ENCODE data around the gene PFN4. TPM values are rescaled to one million over a fixed set of nuclear protein-coding genes. Genes with fewer than 3 reads are reported as not detected.

Gene PFN4
- total and polyA plus RNA-seq, 2 of the 4 experiments (the other 2 are of a cell fraction), result 0.36 to 0.48 TPM

- DNase-seq, result no peak
- Histone ChIP-seq H3K27ac (ENCODE audit: insufficient read depth, low read length) (no peak overlapping the region), H3K4me3 (ENCODE audit: insufficient read depth, low read depth, low read length) (no peak overlapping the region), H3K27me3 (ENCODE audit: control insufficient read depth, insufficient read depth, low read length) (no peaks in the 10 kb centered on the region), H2BK20ac (ENCODE audit: low read depth, low read length) (no peak overlapping the region), H2AFZ (replicated peaks; ENCODE audit: low read length, poor library complexity) (no peak overlapping the region), H3K56ac (ENCODE audit: extremely low read depth, insufficient read depth, low read length) (no peak overlapping the region), H4K5ac (ENCODE audit: low read depth, low read length) (no peak overlapping the region), H2BK5ac (ENCODE audit: low read depth, low read length, poor library complexity, severe bottlenecking) (no peak overlapping the region), H2AK9ac (replicated peaks; ENCODE audit: low read depth, low read length, poor library complexity) (no peak overlapping the region), H3K18ac (ENCODE audit: low read depth, low read length) (no peak overlapping the region), H3K23ac (ENCODE audit: low read depth, low read length) (no peak overlapping the region), H4K8ac (ENCODE audit: low read depth in 2 of 2, low read length in 2 of 2) (no peak overlapping the region), H3K4me2 (ENCODE audit: low read depth, low read length) (no peak overlapping the region), H4K20me1 (ENCODE audit: insufficient read depth, low read length) (no peaks in the 10 kb centered on the region), H3K14ac (replicated peaks; ENCODE audit: low read depth, low read length) (no peak overlapping the region), H3K9ac (ENCODE audit: low read depth, low read length) (no peak overlapping the region), H4K91ac (ENCODE audit: insufficient read depth, low read depth, low read length) (no peak overlapping the region), H3K4ac (ENCODE audit: low read depth, low read length) (no peak overlapping the region), H2BK15ac (ENCODE audit: low read depth, low read length) (no peak overlapping the region), H3K36me3 (ENCODE audit: control insufficient read depth, insufficient read depth, low read length) (no peaks in the 10 kb centered on the region), H3K9me3 (ENCODE audit: control insufficient read depth, insufficient read depth, low read length) (no peaks in the 10 kb centered on the region), H3K9me1 (ENCODE audit: insufficient read depth, low read length) (peaks cover 6% of the 10 kb centered on the region), H3K79me1 (ENCODE audit: low read depth in 1 of 2, low read length in 2 of 2) (peaks cover 20 to 24% of the 10 kb centered on the region in 2 experiments), H2BK120ac (ENCODE audit: low read depth, low read length) (no peak overlapping the region), H2AK5ac (ENCODE audit: low read depth, low read length) (no peak overlapping the region), H3K4me1 (ENCODE audit: control insufficient read depth, insufficient read depth, low read length) (no peaks in the 10 kb centered on the region)
- in situ Hi-C loops (cut with MboI; ENCODE audit: low sequenced_read_pairs), result no loop called here
- POLR2A ChIA-PET (ENCODE audit: unreplicated experiment), result no interaction called here
- TF ChIP-seq, protein P1, sequence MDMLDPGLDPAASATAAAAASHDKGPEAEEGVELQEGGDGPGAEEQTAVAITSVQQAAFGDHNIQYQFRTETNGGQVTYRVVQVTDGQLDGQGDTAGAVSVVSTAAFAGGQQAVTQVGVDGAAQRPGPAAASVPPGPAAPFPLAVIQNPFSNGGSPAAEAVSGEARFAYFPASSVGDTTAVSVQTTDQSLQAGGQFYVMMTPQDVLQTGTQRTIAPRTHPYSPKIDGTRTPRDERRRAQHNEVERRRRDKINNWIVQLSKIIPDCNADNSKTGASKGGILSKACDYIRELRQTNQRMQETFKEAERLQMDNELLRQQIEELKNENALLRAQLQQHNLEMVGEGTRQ (IDR thresholded peaks at IDR 0.05; ENCODE audit: low read depth, low read length), result no peak
- TF ChIP-seq CEBPB (IDR thresholded peaks at IDR 0.05; ENCODE audit: low read depth, low read length), result no peak
- no peak for TF ChIP-seq ELK1 (IDR thresholded peaks at IDR 0.05; ENCODE audit: borderline replicate concordance, low read depth, low read length)
- TF ChIP-seq MXI1 (IDR thresholded peaks at IDR 0.05; ENCODE audit: borderline replicate concordance, low read depth, low read length), result no peak
- TF ChIP-seq RAD21 (IDR thresholded peaks at IDR 0.05; ENCODE audit: low read length), result no peak
- no peak for TF ChIP-seq MAZ (IDR thresholded peaks at IDR 0.05; ENCODE audit: borderline replicate concordance, low read depth, low read length)
- no peak for TF ChIP-seq MAFK (IDR thresholded peaks at IDR 0.05; ENCODE audit: low read depth, low read length)
- TF ChIP-seq POLR2A (IDR thresholded peaks at IDR 0.05; ENCODE audit: low read depth, low read length), result no peak
- no peak for TF ChIP-seq BHLHE40 (IDR thresholded peaks at IDR 0.05; ENCODE audit: low read depth, low read length)
- no peak for TF ChIP-seq RFX5 (IDR thresholded peaks at IDR 0.05; ENCODE audit: low read depth, low read length)
- TF ChIP-seq CHD1 (IDR thresholded peaks at IDR 0.05; ENCODE audit: low read depth, low read length), result no peak
- no peak for TF ChIP-seq NFE2L2 (IDR thresholded peaks at IDR 0.05; ENCODE audit: low read depth, low read length)
- TF ChIP-seq RCOR1 (IDR thresholded peaks at IDR 0.05; ENCODE audit: insufficient replicate concordance, low read length), result no peak
- intact Hi-C loops (cut with micrococcal nuclease), result no loop called here
- CTCF ChIA-PET, result no interaction called here
- WGBS, 2 experiments (ENCODE audit: extremely low coverage in 2 of 2, insufficient read length in 1 of 2), result no CpG with 5 or more reads among the region's 5 CpGs
- BruUV-seq (replicated peaks), result no TSS peak
- no peak for ATAC-seq (ENCODE audit: low read depth)
- dilution Hi-C loops (cut with HindIII; ENCODE audit: low sequenced_read_pairs, unreplicated experiment), result no loop called here
These were observed 2.1 kb downstream of the PFN4 start for GRCh38 chr2:24121066-24121465.
